Lower leg skin (tissue), 4 donors: ENCODE results near the gene LRRC74B. TPM values are rescaled to one million over a fixed set of nuclear protein-coding genes. Genes with fewer than 3 reads are reported as not detected.
"Not testable (repeated sequence)": the region's sequence is repeated elsewhere in the genome, so short reads cannot be mapped to it uniquely, and the experiment has no call there.

Experiments used
- DNase-seq, 2 donors: peaks; one replicate each; pipeline ENCODE4 v3.0.0-alpha.2; 2019; ENCODE audit warnings: low spot score in 2 of 2
- H3K4me3 ChIP-seq: fragments of 200-600 bp; sonication (generic); 2 replicates; pipeline ENCODE4 v1.5.1; 2017; ENCODE audit warnings: mild to moderate bottlenecking, low read depth; ENCODE audit not compliant: poor library complexity, severe bottlenecking
- CTCF ChIP-seq, 3 donors: fragments of 450-650 bp; IDR thresholded peaks; one replicate each; pipeline ENCODE4 v1.5.1; 2016; ENCODE audit warnings: antibody characterized with exemption in 3 of 3, mild to moderate bottlenecking in 3 of 3, moderate library complexity in 2 of 3
- POLR2A ChIP-seq, 2 donors: fragments of 450-650 bp; IDR thresholded peaks; one replicate each; pipeline ENCODE4 v1.6.1; 2016 to 2017; ENCODE audit warnings: antibody characterized with exemption in 2 of 2, mild to moderate bottlenecking in 1 of 2, moderate library complexity in 1 of 2
- WGBS, 2 donors: methylation state at CpG; one replicate each; pipeline ENCODE4 v1.1.5; 2018; 5-methylcytosine and 5-hydroxymethylcytosine counted together
- intact Hi-C: fragments of 100-400 bp; cut with DNase I; formaldehyde crosslinking; loops from one replicate; pipeline ENCODE4 v1.15.0; 2023; ENCODE audit warnings: low total_unique reads
- total RNA-seq, 4 donors: library from RNA; depleted of rRNA; stranded (reverse); fragments of >200 nt; gene quantifications; one replicate each; pipeline ENCODE4 v1.1.0, GENCODE V29; 2016

The LRRC74B gene
- total RNA-seq, 4 donors from 2014 or later: not detected

GRCh38 chr22:21067075-21067900, 21.5 kb downstream of the LRRC74B start:
- TF ChIP-seq CTCF (IDR thresholded peaks at IDR 0.05) (no peak), POLR2A (IDR thresholded peaks at IDR 0.05) (no peak)
- WGBS, 2 donors: 91 to 93% methylated on average over 28 of the region's 28 CpGs
- DNase-seq: no peak
- no peak overlapping the region for H3K4me3 ChIP-seq
- intact Hi-C loops: no loop called here

GRCh38 chr22:21067901-21068680, 22.3 kb downstream of the LRRC74B start:
- no peak overlapping the region for H3K4me3 ChIP-seq
- intact Hi-C loops: no loop called here
- TF ChIP-seq CTCF (IDR thresholded peaks at IDR 0.05) (no peak), POLR2A (IDR thresholded peaks at IDR 0.05) (no peak)
- WGBS, 2 donors: 91% methylated on average over 12 of the region's 12 CpGs
- DNase-seq: no peak

GRCh38 chr22:21068681-21069276, 23.0 kb downstream of the LRRC74B start:
- WGBS, 2 donors: 66 to 75% methylated on average over 4 of the region's 4 CpGs
- no peak for DNase-seq
- no peak overlapping the region for H3K4me3 ChIP-seq
- intact Hi-C loops: no loop called here
- TF ChIP-seq POLR2A (IDR thresholded peaks at IDR 0.05) (no peak), CTCF (IDR thresholded peaks at IDR 0.05) (no peak)

DNA sequence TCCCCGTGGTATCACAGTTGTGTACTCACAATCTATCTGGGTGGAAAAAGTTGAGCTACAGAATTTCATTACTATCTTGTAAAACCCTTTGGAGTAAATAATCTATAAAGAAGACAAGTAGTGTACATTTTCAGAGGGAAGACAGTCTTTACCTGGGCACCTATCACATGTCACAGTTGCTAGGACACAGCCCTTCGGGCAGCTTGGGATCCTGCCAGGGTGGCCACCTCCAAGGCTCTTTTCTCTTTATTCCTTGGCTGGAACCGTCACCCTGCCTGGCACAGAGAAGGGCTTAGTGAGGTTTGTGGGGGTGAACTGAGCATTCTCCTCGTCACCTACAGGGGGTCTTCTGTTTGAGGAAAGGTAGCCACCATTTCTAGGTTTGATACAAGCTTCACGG, 23.6 kb downstream of the LRRC74B start:
- no peak overlapping the region for H3K4me3 ChIP-seq
- WGBS, 2 donors: 65 to 67% methylated on average over 5 of the region's 5 CpGs
- no peak for TF ChIP-seq POLR2A (IDR thresholded peaks at IDR 0.05)
- no peak for TF ChIP-seq CTCF (IDR thresholded peaks at IDR 0.05)
- intact Hi-C loops: no loop called here
- no peak for DNase-seq

DNA sequence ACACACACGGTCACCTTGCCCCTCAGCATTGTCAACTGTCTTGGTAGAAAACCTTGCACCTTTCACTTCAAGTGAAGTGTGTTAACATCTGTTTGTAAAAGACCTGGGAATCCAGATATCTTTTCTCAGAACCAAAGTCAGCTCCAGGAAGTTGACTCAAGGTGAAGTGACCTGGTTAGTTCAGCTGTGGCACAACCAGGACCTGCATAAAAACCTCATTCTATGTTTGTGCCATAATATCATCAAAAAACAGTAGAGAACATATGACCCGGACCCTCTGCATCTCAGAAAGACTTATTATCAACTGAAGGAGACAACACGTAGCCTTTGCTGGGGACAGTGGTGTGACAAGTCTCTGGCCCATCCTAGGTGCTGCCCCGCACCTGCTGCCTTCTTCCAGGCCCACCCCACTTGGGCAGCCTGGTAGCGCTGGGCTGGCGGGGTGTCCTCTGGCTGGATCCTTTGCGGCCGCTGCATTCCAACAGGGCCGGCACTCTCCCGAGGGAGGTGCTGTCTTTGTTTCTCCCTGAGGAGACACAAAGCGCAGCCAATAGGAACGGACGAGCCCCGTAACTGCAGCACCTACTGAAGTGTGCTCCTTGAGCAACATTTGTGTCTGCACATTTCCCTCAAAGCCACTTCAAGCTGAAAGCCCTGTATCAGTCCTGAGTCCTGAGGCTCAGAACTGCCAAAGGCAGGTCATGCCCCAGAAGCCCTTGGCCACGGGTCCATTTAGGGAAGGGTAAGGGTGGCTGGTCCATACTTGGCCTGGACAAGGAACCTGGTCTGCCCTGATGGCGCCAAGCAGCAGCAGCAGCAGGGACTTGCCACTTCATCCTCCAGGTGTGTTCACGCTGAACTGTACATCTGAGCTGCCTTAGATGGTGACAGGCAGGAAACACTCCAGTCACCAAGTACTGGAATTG, 25.2 kb downstream of the LRRC74B start:
- H3K4me3 ChIP-seq: no peak overlapping the region
- TF ChIP-seq CTCF (IDR thresholded peaks at IDR 0.05) (no peak), POLR2A (IDR thresholded peaks at IDR 0.05) (no peak)
- intact Hi-C loops: no loop called here
- DNase-seq: no peak
- 77 to 90% methylated on average over 15 to 17 of the region's 17 CpGs for WGBS, 2 donors

- not testable (repeated sequence) for DNase-seq
- WGBS, 2 donors: 62 to 69% methylated on average over 8 of the region's 8 CpGs
Observed at GRCh38 chr22:21071796-21072195, 26.1 kb downstream of the LRRC74B start.

More at GRCh38 chr22:21071796-21072195, 26.1 kb downstream of the LRRC74B start:
- intact Hi-C loops, H3K4me3 ChIP-seq: not testable (repeated sequence)
